ENCODE measurements around the gene TFF3. TPM values are rescaled to one million over a fixed set of nuclear protein-coding genes. Genes with fewer than 3 reads are reported as not detected.

Gene TFF3
- total RNA-seq: not detected in 2 replicates

DNA sequence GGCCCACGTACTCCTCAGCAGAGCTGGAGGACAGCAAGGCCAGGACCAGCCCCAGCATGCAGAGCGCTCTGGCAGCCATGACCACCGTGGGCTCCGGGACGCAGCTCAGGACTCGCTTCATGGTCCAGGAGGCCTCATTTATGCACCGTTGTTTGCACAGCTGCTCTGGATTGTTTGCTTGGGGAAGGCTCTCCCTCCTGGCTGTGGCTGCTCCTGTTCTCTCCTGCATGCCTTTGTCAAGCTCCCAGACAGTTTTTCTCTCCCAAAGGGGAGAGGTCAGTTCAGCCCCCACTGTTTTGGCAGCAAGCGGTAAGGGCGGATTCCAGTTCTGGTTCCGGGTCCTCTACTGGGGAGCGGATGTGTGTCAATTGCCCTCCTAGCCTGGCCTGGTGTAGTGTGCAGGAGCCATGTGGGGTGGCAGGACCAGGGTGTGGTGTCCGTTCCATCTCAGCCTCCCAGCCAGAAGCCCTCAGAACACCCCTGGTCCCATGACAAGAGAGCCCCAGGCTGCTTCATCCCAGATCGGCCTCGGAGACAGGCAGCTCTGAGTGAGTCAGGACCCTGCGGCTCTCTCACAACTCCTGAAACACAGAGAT lies at the start of gene TFF3:
Gene TFF3 (minus strand): TSS at position 114 of the 596 bp plus-strand sequence. CDS start 35 bp downstream, at position 79.
- Mint-ChIP-seq H3K4me3 (no peak within 1 kb of the TSS), H3K9me3 (no peaks in the 10 kb centered on the region), H3K27me3 (ENCODE audit: insufficient read depth) (no peaks in the 10 kb centered on the region), H3K36me3 (ENCODE audit: low read depth) (no peaks in the 10 kb centered on the region), H3K27ac (no peak within 1 kb of the TSS), H3K4me1 (ENCODE audit: low read depth) (no peaks in the 10 kb centered on the region)
- intact Hi-C loops (cut with micrococcal nuclease): no loop called here
- no peak for DNase-seq (ENCODE audit: low spot score)

DNA sequence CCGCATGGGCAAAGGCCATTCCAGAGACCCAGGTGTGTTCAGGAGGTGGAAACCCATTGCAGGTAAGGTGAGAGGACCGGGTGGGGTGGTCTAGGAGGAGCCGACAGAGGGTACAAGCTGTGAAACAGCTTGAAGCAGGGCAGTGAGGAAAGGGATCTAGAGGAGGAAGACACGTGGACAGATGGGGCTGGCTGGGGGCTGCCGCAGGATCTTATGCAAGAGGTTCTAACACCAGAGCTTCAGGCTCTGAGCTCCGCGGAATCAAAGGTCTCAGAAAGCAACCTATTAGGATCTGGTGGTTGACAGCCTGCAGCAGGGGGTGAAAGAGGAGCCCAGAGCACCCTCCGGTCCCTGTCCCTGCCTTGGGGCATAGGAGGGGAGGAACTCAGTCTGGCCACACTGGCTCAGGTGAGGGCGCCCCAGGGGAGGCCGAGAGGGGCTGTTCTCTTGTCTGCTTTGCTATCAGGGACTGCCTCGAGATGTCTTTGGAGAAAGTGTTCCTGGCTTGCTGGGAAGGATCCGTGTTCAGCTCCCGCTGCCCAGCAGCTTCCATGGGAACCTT lies 49.2 kb upstream of the TFF3 start:
- Mint-ChIP-seq H3K4me3 (no peak overlapping the region), H3K9me3 (no peaks in the 10 kb centered on the region), H3K36me3 (ENCODE audit: low read depth) (no peaks in the 10 kb centered on the region), H3K27me3 (ENCODE audit: insufficient read depth) (peaks cover 22% of the 10 kb centered on the region), H3K4me1 (ENCODE audit: low read depth) (no peaks in the 10 kb centered on the region), H3K27ac (no peak overlapping the region)
- intact Hi-C loops (cut with micrococcal nuclease): no loop called here
- DNase-seq (ENCODE audit: low spot score): no peak

DNA sequence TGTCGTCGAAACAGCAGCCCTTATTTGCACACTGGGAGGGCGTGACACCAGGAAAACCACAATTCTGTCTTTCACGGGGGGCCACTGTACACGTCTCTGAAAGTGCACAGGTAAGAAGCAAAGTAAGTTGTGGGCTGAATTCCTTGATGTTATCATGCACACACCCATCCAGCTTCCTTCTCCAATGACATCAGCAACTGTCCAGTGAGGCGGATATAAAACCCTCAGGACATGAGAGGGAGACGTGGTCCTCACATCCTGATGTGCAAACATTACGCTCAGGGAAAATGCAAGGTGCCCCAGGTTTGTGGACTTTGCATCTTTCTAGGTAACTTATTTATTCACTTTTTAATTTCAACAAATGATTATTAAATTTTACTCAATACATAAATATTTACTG lies 48.1 kb upstream of the TFF3 start:
- H3K36me3 Mint-ChIP-seq (ENCODE audit: low read depth): no peaks in the 10 kb centered on the region
- peaks cover 22% of the 10 kb centered on the region for H3K27me3 Mint-ChIP-seq (ENCODE audit: insufficient read depth)
- DNase-seq (ENCODE audit: low spot score): no peak
- intact Hi-C loops (cut with micrococcal nuclease): no loop called here
- no peak overlapping the region for H3K4me3 Mint-ChIP-seq
- no peak overlapping the region for H3K27ac Mint-ChIP-seq
- H3K9me3 Mint-ChIP-seq: no peaks in the 10 kb centered on the region
- H3K4me1 Mint-ChIP-seq (ENCODE audit: low read depth): no peaks in the 10 kb centered on the region

GRCh38 chr21:42362700-42363099 lies 47.5 kb upstream of the TFF3 start:
- Mint-ChIP-seq H3K27me3 (ENCODE audit: insufficient read depth) (peaks cover 22% of the 10 kb centered on the region), H3K36me3 (ENCODE audit: low read depth) (no peaks in the 10 kb centered on the region), H3K4me1 (ENCODE audit: low read depth) (no peaks in the 10 kb centered on the region), H3K4me3 (no peak overlapping the region), H3K9me3 (no peaks in the 10 kb centered on the region), H3K27ac (no peak overlapping the region)
- intact Hi-C loops (cut with micrococcal nuclease): no loop called here
- DNase-seq (ENCODE audit: low spot score): no peak

DNA sequence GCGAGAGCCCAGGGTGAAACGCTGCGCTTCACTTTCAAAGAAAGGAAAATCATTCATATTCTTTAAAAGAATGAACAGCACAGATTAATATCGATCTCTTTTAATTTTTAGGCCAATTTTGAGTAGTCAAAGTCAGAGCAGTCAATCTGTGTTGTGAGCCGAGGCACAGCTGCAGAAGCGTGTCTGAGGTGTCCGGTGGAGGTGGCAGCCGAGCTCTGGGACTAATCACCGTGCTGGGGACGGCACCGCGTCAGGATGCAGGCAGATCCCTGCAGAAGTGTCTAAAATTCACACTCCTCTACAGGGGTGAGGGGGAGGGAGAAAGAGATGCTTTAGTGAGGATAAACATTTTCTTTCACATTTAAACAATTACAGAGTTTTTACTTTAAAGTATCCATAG lies 47.0 kb upstream of the TFF3 start:
- Mint-ChIP-seq H3K4me3 (no peak overlapping the region), H3K27me3 (ENCODE audit: insufficient read depth) (peaks cover 24% of the 10 kb centered on the region), H3K36me3 (ENCODE audit: low read depth) (peaks cover under 1% of the 10 kb centered on the region), H3K9me3 (peaks cover 4% of the 10 kb centered on the region), H3K27ac (no peak overlapping the region), H3K4me1 (ENCODE audit: low read depth) (no peaks in the 10 kb centered on the region)
- intact Hi-C loops (cut with micrococcal nuclease): no loop called here
- no peak for DNase-seq (ENCODE audit: low spot score)

DNA sequence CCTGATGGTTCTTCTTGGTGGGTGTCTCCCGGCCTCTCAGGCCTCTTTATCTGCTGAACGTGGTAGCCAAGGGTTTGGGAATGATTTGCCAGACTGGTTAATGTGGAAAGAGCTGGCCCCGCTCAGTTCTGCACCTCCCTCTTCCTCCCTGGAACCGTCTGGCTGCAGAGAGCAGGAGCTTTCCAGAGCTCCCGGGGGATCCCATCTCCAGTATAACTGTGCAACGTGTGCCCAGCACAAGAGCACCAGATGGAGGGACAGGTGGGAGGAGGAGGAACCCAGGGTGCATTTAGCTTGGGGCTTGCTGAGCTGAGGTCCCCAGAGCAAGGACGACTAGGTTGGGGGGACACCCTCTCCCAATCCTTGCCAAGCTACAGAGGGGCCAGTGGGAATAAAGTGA lies 46.1 kb upstream of the TFF3 start:
- H3K4me1 Mint-ChIP-seq (ENCODE audit: low read depth): no peaks in the 10 kb centered on the region
- H3K27ac Mint-ChIP-seq: no peak overlapping the region
- H3K9me3 Mint-ChIP-seq: peaks cover 13% of the 10 kb centered on the region
- no peak overlapping the region for H3K4me3 Mint-ChIP-seq
- DNase-seq (ENCODE audit: low spot score): no peak
- intact Hi-C loops (cut with micrococcal nuclease): no loop called here
- H3K27me3 Mint-ChIP-seq (ENCODE audit: insufficient read depth): peaks cover 24% of the 10 kb centered on the region
- peaks cover 3% of the 10 kb centered on the region for H3K36me3 Mint-ChIP-seq (ENCODE audit: low read depth)

DNA sequence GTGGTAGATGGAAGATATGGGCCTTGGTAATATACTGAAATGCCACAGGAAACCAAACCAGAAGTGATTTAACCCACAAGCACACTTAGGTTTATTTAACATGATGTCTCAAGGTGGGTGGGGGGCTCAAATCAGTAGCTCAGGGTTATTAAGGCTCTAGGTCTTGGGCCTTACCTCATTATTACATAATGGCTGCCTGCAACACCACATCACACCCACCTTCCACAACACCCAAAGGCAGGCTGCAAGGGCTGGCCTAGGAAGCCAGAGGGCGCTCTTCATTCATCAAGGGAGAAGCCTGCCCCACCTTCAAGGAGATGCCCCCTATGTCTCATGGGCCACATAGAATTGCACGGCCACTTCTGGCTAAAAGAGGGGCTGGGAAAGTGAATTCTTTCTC lies 45.1 kb upstream of the TFF3 start:
- H3K4me3 Mint-ChIP-seq: no peak overlapping the region
- intact Hi-C loops (cut with micrococcal nuclease): no loop called here
- H3K9me3 Mint-ChIP-seq: peaks cover 15% of the 10 kb centered on the region
- H3K27ac Mint-ChIP-seq: no peak overlapping the region
- peaks cover 5% of the 10 kb centered on the region for H3K36me3 Mint-ChIP-seq (ENCODE audit: low read depth)
- H3K27me3 Mint-ChIP-seq (ENCODE audit: insufficient read depth): peaks cover 24% of the 10 kb centered on the region
- no peaks in the 10 kb centered on the region for H3K4me1 Mint-ChIP-seq (ENCODE audit: low read depth)
- DNase-seq (ENCODE audit: low spot score): no peak

DNA sequence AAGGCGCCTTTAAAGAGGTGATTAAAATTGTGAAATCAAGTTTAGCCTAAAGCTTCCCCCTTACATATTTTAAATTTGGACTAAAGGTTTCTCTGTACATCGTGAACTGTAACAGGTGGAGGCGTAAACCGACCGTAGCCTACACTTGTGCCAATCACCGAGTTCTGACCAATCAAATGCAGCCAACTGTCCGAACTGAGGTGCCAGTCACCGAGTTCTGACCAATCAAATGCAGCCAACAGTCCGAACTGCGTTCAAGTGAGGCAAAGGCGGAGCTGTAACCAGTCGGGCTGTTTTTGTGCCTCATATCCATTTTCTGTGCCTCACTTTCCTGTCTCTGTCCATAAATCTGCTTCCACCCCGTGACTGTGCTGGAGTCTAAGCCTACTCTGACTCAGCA lies 43.7 kb upstream of the TFF3 start:
- Mint-ChIP-seq H3K9me3 (peaks cover 25% of the 10 kb centered on the region), H3K36me3 (ENCODE audit: low read depth) (peaks cover 7% of the 10 kb centered on the region), H3K27me3 (ENCODE audit: insufficient read depth) (peaks cover 16% of the 10 kb centered on the region), H3K27ac (no peak overlapping the region), H3K4me1 (ENCODE audit: low read depth) (no peaks in the 10 kb centered on the region), H3K4me3 (no peak overlapping the region)
- intact Hi-C loops (cut with micrococcal nuclease): no loop called here
- no peak for DNase-seq (ENCODE audit: low spot score)

DNA sequence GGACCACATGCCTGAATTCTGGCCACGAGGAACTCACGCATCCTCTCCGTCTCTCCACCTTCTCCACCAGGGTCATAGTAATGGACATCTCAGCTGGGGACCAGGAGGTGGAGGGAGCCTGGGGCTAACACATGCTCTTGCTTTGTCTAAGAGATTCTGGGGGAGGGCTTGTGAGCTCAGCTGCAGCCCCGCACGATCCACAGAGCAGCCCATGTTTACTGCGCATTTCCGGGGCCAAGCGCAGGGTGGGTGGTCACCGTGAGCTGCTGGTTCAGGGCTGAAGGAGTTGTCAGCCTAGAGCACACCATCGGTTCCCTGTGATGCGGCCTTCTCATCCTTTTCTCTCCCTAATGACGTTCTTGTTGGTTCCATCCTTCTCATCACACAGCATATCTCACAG lies 43.1 kb upstream of the TFF3 start:
- no peak for DNase-seq (ENCODE audit: low spot score)
- H3K4me3 Mint-ChIP-seq: no peak overlapping the region
- H3K9me3 Mint-ChIP-seq: peaks cover 29% of the 10 kb centered on the region
- no peaks in the 10 kb centered on the region for H3K4me1 Mint-ChIP-seq (ENCODE audit: low read depth)
- H3K36me3 Mint-ChIP-seq (ENCODE audit: low read depth): peaks cover 7% of the 10 kb centered on the region
- intact Hi-C loops (cut with micrococcal nuclease): no loop called here
- H3K27ac Mint-ChIP-seq: no peak overlapping the region
- H3K27me3 Mint-ChIP-seq (ENCODE audit: insufficient read depth): peaks cover 18% of the 10 kb centered on the region

DNA sequence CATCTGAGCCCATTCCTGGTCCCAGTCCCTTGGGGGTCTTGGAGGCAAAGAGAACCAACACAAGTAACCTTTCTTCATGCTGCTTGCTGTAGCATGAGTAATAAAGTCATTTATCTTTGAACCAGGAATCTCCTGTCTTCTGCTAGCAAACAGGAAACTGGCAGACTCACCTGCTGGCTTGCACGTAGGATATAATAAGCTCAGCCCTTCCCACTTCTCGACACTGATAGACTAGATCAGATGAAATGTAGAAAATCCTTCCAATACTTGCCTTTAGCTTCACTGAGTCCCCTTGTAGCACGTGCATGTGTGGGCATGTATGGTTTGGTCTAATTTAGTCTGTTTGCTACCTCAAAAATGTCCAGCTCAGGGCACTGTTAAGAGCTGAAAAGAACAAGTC lies 42.1 kb upstream of the TFF3 start:
- H3K27ac Mint-ChIP-seq: no peak overlapping the region
- intact Hi-C loops (cut with micrococcal nuclease): no loop called here
- no peaks in the 10 kb centered on the region for H3K4me1 Mint-ChIP-seq (ENCODE audit: low read depth)
- peaks cover 29% of the 10 kb centered on the region for H3K9me3 Mint-ChIP-seq
- H3K36me3 Mint-ChIP-seq (ENCODE audit: low read depth): peaks cover 7% of the 10 kb centered on the region
- DNase-seq (ENCODE audit: low spot score): no peak
- H3K27me3 Mint-ChIP-seq (ENCODE audit: insufficient read depth): peaks cover 10% of the 10 kb centered on the region
- H3K4me3 Mint-ChIP-seq: no peak overlapping the region

- H3K4me1 Mint-ChIP-seq (ENCODE audit: low read depth): no peaks in the 10 kb centered on the region
- intact Hi-C loops (cut with micrococcal nuclease): no loop called here
- H3K9me3 Mint-ChIP-seq: peaks cover 29% of the 10 kb centered on the region
- no peak overlapping the region for H3K4me3 Mint-ChIP-seq
- H3K27me3 Mint-ChIP-seq (ENCODE audit: insufficient read depth): peaks cover 7% of the 10 kb centered on the region
- no peak overlapping the region for H3K27ac Mint-ChIP-seq
- peaks cover 7% of the 10 kb centered on the region for H3K36me3 Mint-ChIP-seq (ENCODE audit: low read depth)
- DNase-seq (ENCODE audit: low spot score): no peak
Observed at GRCh38 chr21:42356650-42357049, 41.4 kb upstream of the TFF3 start.

DNA sequence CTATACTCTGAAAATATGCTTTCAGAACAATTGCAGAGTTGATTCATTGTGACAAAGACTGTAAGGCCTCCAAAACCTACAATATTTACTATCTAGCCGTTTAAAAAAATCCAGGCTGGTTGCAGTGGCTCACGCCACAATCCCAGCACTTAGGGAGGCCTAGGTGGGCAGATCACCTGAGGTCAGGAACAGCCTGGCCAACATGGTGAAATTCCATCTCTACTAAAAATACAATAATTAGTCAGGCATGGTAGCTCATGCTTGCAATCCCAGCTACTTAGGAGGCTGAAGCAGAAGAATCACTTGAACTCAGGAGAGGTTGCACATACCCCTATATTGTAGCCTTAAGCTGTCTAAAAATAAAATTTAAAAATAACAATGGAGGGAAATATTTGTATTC lies 40.8 kb upstream of the TFF3 start:
- Mint-ChIP-seq H3K27me3 (ENCODE audit: insufficient read depth) (peaks cover 7% of the 10 kb centered on the region), H3K9me3 (peaks cover 29% of the 10 kb centered on the region), H3K27ac (no peak overlapping the region), H3K36me3 (ENCODE audit: low read depth) (peaks cover 7% of the 10 kb centered on the region), H3K4me3 (no peak overlapping the region), H3K4me1 (ENCODE audit: low read depth) (no peaks in the 10 kb centered on the region)
- DNase-seq (ENCODE audit: low spot score): no peak
- intact Hi-C loops (cut with micrococcal nuclease): no loop called here

- no peak for DNase-seq (ENCODE audit: low spot score)
- H3K4me1 Mint-ChIP-seq (ENCODE audit: low read depth): no peaks in the 10 kb centered on the region
- no peak overlapping the region for H3K4me3 Mint-ChIP-seq
- intact Hi-C loops (cut with micrococcal nuclease): no loop called here
- peaks cover 7% of the 10 kb centered on the region for H3K36me3 Mint-ChIP-seq (ENCODE audit: low read depth)
- H3K9me3 Mint-ChIP-seq: peaks cover 29% of the 10 kb centered on the region
- peaks cover 4% of the 10 kb centered on the region for H3K27me3 Mint-ChIP-seq (ENCODE audit: insufficient read depth)
- H3K27ac Mint-ChIP-seq: no peak overlapping the region
Observed at GRCh38 chr21:42353623-42354022, 38.4 kb upstream of the TFF3 start.

All from activated T-helper 1 cell treated with anti-CD3 and anti-CD28 coated beads, Interleukin-12 subunit alpha, Interleukin-12 subunit beta, Interleukin-2, Interleukin-4 antibody, amounts not matched to agents 30 ng/mL and 10 ng/mL and 1 ng/mL, durations not matched to agents 14 hours and 24 hours and 36 hours (primary cell).